Bladder microvascular endothelial cell (primary cell): ENCODE results near the gene DISP2. TPM values are rescaled to one million over a fixed set of nuclear protein-coding genes. Genes with fewer than 3 reads are reported as not detected.

Experiments used
- total RNA-seq: library from RNA; depleted of rRNA; stranded (reverse); fragments of >200 nt; gene quantifications from 2 replicates; pipeline ENCODE4 v1.2.3, GENCODE V29; 2014

DISP2 gene
- under 0.01 and 0.38 TPM in 2 replicates for total RNA-seq

DNA sequence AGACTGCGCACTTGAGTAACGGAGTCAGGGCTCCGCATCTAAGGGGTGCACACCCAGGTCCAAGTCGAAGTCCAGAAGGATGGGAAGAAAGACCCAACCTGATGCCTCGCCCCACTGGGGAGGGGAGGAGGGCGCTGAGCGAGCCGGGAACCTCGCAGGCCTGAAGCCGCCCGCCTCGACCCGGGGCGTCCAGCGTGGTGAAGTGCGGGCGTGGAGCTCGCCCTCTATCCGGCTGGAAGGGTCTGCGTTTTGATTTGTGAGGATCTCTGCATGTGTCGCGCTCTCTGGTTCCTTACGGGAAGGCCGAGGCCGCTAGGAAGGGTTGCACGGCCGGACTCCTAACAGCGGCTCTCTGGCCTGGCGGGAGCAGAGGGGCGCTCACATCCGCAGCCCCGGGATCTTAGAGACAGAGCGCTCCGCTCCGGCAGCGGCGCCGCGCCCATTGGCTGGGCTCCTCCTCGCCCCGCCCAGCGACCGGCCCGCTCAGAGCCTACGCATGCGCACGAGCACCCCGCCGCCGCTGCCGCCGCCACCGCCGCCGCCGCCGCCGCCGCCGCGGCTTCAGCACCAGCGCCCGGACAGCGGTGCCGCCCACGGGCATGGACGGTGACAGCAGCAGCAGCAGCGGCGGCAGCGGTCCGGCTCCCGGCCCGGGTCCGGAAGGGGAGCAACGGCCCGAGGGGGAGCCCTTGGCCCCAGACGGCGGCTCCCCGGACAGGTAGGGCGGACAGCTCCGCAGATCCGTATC is at the start of gene DISP2:
DISP2 (plus strand) TSS at position 497 of the 748 bp plus-strand sequence; CDS start at position 600, 103 bp downstream.

GRCh38 chr15:40323239-40323952 is 34.6 kb upstream of the DISP2 start, which contains the start of gene INAFM2:
Gene INAFM2, plus strand, starts transcription at chr15:40323692. Its CDS starts 364 bp downstream, at chr15:40324056.

GRCh38 chr15:40340740-40341400 is 17.1 kb upstream of the DISP2 start, which contains the start of gene CCDC9B:
Gene CCDC9B, minus strand, starts transcription at chr15:40340939. Its CDS starts 120 bp downstream, at chr15:40340819.

GRCh38 chr15:40382580-40383456 is 24.8 kb downstream of the DISP2 start, which contains the start of gene KNSTRN:
Gene KNSTRN, plus strand, starts transcription at chr15:40382721. Its CDS starts 115 bp downstream, at chr15:40382836.

GRCh38 chr15:40405501-40406381 is 47.7 kb downstream of the DISP2 start, which contains the start of gene IVD:
Gene IVD, plus strand, starts transcription at chr15:40405795. Its CDS starts 33 bp downstream, at chr15:40405828.

Other genes starting within 250 kb of the DISP2 start
- 5.3 and 11.1 TPM in 2 replicates for gene BMF, start 249.3 kb upstream of the DISP2 start, total RNA-seq
- gene BUB1B, start 197.2 kb upstream of the DISP2 start, total RNA-seq = 20.4 and 21.2 TPM in 2 replicates
- not detected in 2 replicates for gene PAK6, start 119.2 kb upstream of the DISP2 start, total RNA-seq
- gene ANKRD63, start 75.2 kb upstream of the DISP2 start, total RNA-seq = not detected in 2 replicates
- 0.13 and 0.16 TPM in 2 replicates for gene PLCB2, start 50.3 kb upstream of the DISP2 start, total RNA-seq
- gene INAFM2, start 34.5 kb upstream of the DISP2 start, total RNA-seq = 7.6 and 9.9 TPM in 2 replicates
- gene CCDC9B, start 17.3 kb upstream of the DISP2 start, total RNA-seq = 10.8 and 36.9 TPM in 2 replicates
- gene PHGR1, start 7.2 kb upstream of the DISP2 start, total RNA-seq = not detected in 2 replicates
- gene KNSTRN, start 24.5 kb downstream of the DISP2 start, total RNA-seq = 29.6 and 41.0 TPM in 2 replicates
- 23.2 and 57.6 TPM in 2 replicates for gene IVD, start 47.6 kb downstream of the DISP2 start, total RNA-seq
- 6.3 and 12.5 TPM in 2 replicates for gene BAHD1, start 82.7 kb downstream of the DISP2 start, total RNA-seq
- gene CHST14, start 112.8 kb downstream of the DISP2 start, total RNA-seq = 6.0 and 12.2 TPM in 2 replicates
- gene CCDC32, start 206.8 kb downstream of the DISP2 start, total RNA-seq = 10.8 and 13.2 TPM in 2 replicates
- gene RPUSD2, start 211.1 kb downstream of the DISP2 start, total RNA-seq = 12.0 and 13.8 TPM in 2 replicates
- gene KNL1, start 236.0 kb downstream of the DISP2 start, total RNA-seq = 13.5 and 16.5 TPM in 2 replicates